Caco-2 (cell line): Measurements from ENCODE around the gene SORL1-AS1.
"Not testable (repeated sequence)": the region's sequence is repeated elsewhere in the genome, so short reads cannot be mapped to it uniquely, and the experiment has no call there.

Experiments used
- BruUV-seq: library from RNA; stranded (reverse); fragments of 400-500 nt; replicated peaks from 2 replicates; lab custom pipeline; 2021; lab: Mats Ljungman, UMichigan
- CTCF ChIA-PET: fragments of 300-600 bp; sonication (Branson Sonifier 250); formaldehyde crosslinking; loops from one replicate; lab custom pipeline; 2022; ENCODE audit warnings: antibody characterized with exemption; lab: Charles Lee
- POLR2A ChIA-PET: fragments of 300-600 bp; sonication (Branson Sonifier 250); formaldehyde crosslinking; loops from one replicate; lab custom pipeline; 2022; ENCODE audit warnings: antibody characterized with exemption; lab: Charles Lee
- DNase-seq, 2 experiments: peaks; one replicate each; pipeline versions ENCODE4 v3.0.0 to v3.0.0-alpha.2; 2020 to 2022
- H3K27me3 ChIP-seq: replicated peaks from 2 replicates; pipeline ENCODE4 v1.6.0; 2011; ENCODE audit warnings: low read length; ENCODE audit not compliant: control insufficient read depth, insufficient read depth
- H3K36me3 ChIP-seq: 2 replicates; pipeline ENCODE4 v1.5.1; 2011; ENCODE audit warnings: low read length; ENCODE audit not compliant: control insufficient read depth, insufficient read depth
- H3K4me1 ChIP-seq: fragments of 250-450 bp; sonication (Bioruptor Pico); 2 replicates; pipeline ENCODE4 v1.5.1; 2020; ENCODE audit warnings: mild to moderate bottlenecking
- H3K4me3 ChIP-seq: 2 replicates; pipeline ENCODE4 v1.5.1; 2011; ENCODE audit warnings: low read depth, mild to moderate bottlenecking, control low read depth, low read length
- H3K9me3 ChIP-seq: fragments of 250-450 bp; sonication (Bioruptor Pico); 2 replicates; pipeline ENCODE4 v1.5.1; 2020; ENCODE audit warnings: mild to moderate bottlenecking, moderate library complexity
- H3K27ac Mint-ChIP-seq: one replicate; pipeline ENCODE4 v1.8.0; 2022; ENCODE audit warnings: mixed read lengths; ENCODE audit not compliant: unreplicated experiment
- H3K27me3 Mint-ChIP-seq: one replicate; pipeline ENCODE4 v1.8.0; 2022; ENCODE audit warnings: mixed read lengths; ENCODE audit not compliant: insufficient read depth, unreplicated experiment
- H3K36me3 Mint-ChIP-seq: one replicate; pipeline ENCODE4 v1.8.0; 2022; ENCODE audit warnings: mild to moderate bottlenecking, mixed read lengths; ENCODE audit not compliant: insufficient read depth, unreplicated experiment
- H3K4me1 Mint-ChIP-seq: one replicate; pipeline ENCODE4 v1.8.0; 2022; ENCODE audit warnings: low read depth, mixed read lengths; ENCODE audit not compliant: unreplicated experiment
- H3K4me3 Mint-ChIP-seq: one replicate; pipeline ENCODE4 v1.8.0; 2022; ENCODE audit warnings: mild to moderate bottlenecking, moderate library complexity, mixed read lengths; ENCODE audit not compliant: unreplicated experiment
- H3K9me3 Mint-ChIP-seq: one replicate; pipeline ENCODE4 v1.8.0; 2022; ENCODE audit warnings: mixed read lengths; ENCODE audit not compliant: unreplicated experiment
- CTCF ChIP-seq, 2 experiments: fragments of 200-600 bp in 1 of 2; IDR thresholded peaks; 1 replicate in 1 of 2; 2 replicates in 1 of 2; pipeline versions ENCODE4 v1.5.1 to v1.8.0; 2011 to 2022; ENCODE audit warnings: antibody characterized with exemption in 1 of 2, control low read depth in 1 of 2, inconsistent platforms in 1 of 2, low read depth in 1 of 2, low read length in 1 of 2, mild to moderate bottlenecking in 1 of 2, moderate library complexity in 1 of 2; ENCODE audit not compliant: insufficient read depth in 1 of 2, severe bottlenecking in 1 of 2, unreplicated experiment in 1 of 2
- intact Hi-C: fragments of 100-400 bp; cut with micrococcal nuclease; formaldehyde crosslinking; loops from one replicate; pipeline ENCODE4 v1.10.0; 2022; ENCODE audit not compliant: unreplicated experiment

Gene SORL1-AS1

GRCh38 chr11:121414141-121414913, 38.4 kb downstream of the SORL1-AS1 start:
- no peak overlapping the region for H3K27ac Mint-ChIP-seq
- no peak overlapping the region for H3K4me3 ChIP-seq
- no peaks in the 10 kb centered on the region for H3K9me3 ChIP-seq
- peaks cover 2% of the 10 kb centered on the region for H3K27me3 Mint-ChIP-seq
- no peaks in the 10 kb centered on the region for H3K9me3 Mint-ChIP-seq
- CTCF ChIA-PET = no interaction called here
- BruUV-seq = no TSS peak
- no peak overlapping the region for H3K4me3 Mint-ChIP-seq
- H3K36me3 ChIP-seq = no peaks in the 10 kb centered on the region
- no peaks in the 10 kb centered on the region for H3K4me1 Mint-ChIP-seq
- DNase-seq = no peak
- no peaks in the 10 kb centered on the region for H3K27me3 ChIP-seq
- no peak for TF ChIP-seq CTCF (IDR thresholded peaks at IDR 0.05; ENCODE audit: insufficient read depth in 1 of 2, low read depth in 1 of 2, low read length in 1 of 2, severe bottlenecking in 1 of 2, unreplicated experiment in 1 of 2)
- intact Hi-C loops = no loop called here
- H3K4me1 ChIP-seq = no peaks in the 10 kb centered on the region
- no peaks in the 10 kb centered on the region for H3K36me3 Mint-ChIP-seq
- POLR2A ChIA-PET = no interaction called here

GRCh38 chr11:121412711-121413415, 39.9 kb downstream of the SORL1-AS1 start:
- Histone ChIP-seq H3K4me1 (no peaks in the 10 kb centered on the region), H3K27me3 (no peaks in the 10 kb centered on the region), H3K36me3 (no peaks in the 10 kb centered on the region), H3K9me3 (no peaks in the 10 kb centered on the region), H3K4me3 (no peak overlapping the region)
- no peak for DNase-seq
- H3K36me3 Mint-ChIP-seq = no peaks in the 10 kb centered on the region
- no peaks in the 10 kb centered on the region for H3K4me1 Mint-ChIP-seq
- intact Hi-C loops = no loop called here
- H3K9me3 Mint-ChIP-seq = no peaks in the 10 kb centered on the region
- no peak for TF ChIP-seq CTCF (IDR thresholded peaks at IDR 0.05; ENCODE audit: insufficient read depth in 1 of 2, low read depth in 1 of 2, low read length in 1 of 2, severe bottlenecking in 1 of 2, unreplicated experiment in 1 of 2)
- peaks cover 2% of the 10 kb centered on the region for H3K27me3 Mint-ChIP-seq
- BruUV-seq = no TSS peak
- H3K4me3 Mint-ChIP-seq = no peak overlapping the region
- no peak overlapping the region for H3K27ac Mint-ChIP-seq
- POLR2A ChIA-PET = no interaction called here
- CTCF ChIA-PET = no interaction called here

GRCh38 chr11:121412000-121412587, 40.7 kb downstream of the SORL1-AS1 start:
- DNase-seq = no peak
- no peak overlapping the region for H3K4me3 Mint-ChIP-seq
- ChIA-PET CTCF (no interaction called here), POLR2A (no interaction called here)
- no peak overlapping the region for H3K27ac Mint-ChIP-seq
- Histone ChIP-seq H3K27me3 (no peaks in the 10 kb centered on the region), H3K9me3 (0 out of 2 replicates have a peak, but pooled peaks cover 4% of the 10 kb centered on the region), H3K4me3 (no peak overlapping the region), H3K36me3 (no peaks in the 10 kb centered on the region), H3K4me1 (no peaks in the 10 kb centered on the region)
- H3K36me3 Mint-ChIP-seq = no peaks in the 10 kb centered on the region
- no TSS peak for BruUV-seq
- no peak for TF ChIP-seq CTCF (IDR thresholded peaks at IDR 0.05; ENCODE audit: insufficient read depth in 1 of 2, low read depth in 1 of 2, low read length in 1 of 2, severe bottlenecking in 1 of 2, unreplicated experiment in 1 of 2)
- intact Hi-C loops = no loop called here
- H3K4me1 Mint-ChIP-seq = no peaks in the 10 kb centered on the region
- H3K9me3 Mint-ChIP-seq = no peaks in the 10 kb centered on the region
- H3K27me3 Mint-ChIP-seq = peaks cover 2% of the 10 kb centered on the region

GRCh38 chr11:121411330-121411729, 41.4 kb downstream of the SORL1-AS1 start:
- H3K4me3 Mint-ChIP-seq, H3K27me3 Mint-ChIP-seq: not testable (repeated sequence)

More at GRCh38 chr11:121411330-121411729, 41.4 kb downstream of the SORL1-AS1 start:
- CTCF ChIA-PET, H3K4me1 ChIP-seq, H3K4me3 ChIP-seq, H3K27ac Mint-ChIP-seq, intact Hi-C loops, H3K4me1 Mint-ChIP-seq, BruUV-seq, POLR2A ChIA-PET, DNase-seq, H3K36me3 ChIP-seq, H3K36me3 Mint-ChIP-seq, H3K9me3 Mint-ChIP-seq, H3K27me3 ChIP-seq, H3K9me3 ChIP-seq: not testable (repeated sequence)
